ENCODE data around the gene ZFP3.
"Not testable (repeated sequence)": the region's sequence is repeated elsewhere in the genome, so short reads cannot be mapped to it uniquely, and the experiment has no call there.

GRCh38 chr17:5134571-5134970, 56.3 kb downstream of the ZFP3 start:
- TF ChIP-seq, protein P1, sequence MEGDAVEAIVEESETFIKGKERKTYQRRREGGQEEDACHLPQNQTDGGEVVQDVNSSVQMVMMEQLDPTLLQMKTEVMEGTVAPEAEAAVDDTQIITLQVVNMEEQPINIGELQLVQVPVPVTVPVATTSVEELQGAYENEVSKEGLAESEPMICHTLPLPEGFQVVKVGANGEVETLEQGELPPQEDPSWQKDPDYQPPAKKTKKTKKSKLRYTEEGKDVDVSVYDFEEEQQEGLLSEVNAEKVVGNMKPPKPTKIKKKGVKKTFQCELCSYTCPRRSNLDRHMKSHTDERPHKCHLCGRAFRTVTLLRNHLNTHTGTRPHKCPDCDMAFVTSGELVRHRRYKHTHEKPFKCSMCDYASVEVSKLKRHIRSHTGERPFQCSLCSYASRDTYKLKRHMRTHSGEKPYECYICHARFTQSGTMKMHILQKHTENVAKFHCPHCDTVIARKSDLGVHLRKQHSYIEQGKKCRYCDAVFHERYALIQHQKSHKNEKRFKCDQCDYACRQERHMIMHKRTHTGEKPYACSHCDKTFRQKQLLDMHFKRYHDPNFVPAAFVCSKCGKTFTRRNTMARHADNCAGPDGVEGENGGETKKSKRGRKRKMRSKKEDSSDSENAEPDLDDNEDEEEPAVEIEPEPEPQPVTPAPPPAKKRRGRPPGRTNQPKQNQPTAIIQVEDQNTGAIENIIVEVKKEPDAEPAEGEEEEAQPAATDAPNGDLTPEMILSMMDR (IDR thresholded peaks at IDR 0.05), result not testable (repeated sequence)
- not testable (repeated sequence) for TF ChIP-seq EP300 (IDR thresholded peaks at IDR 0.05)
